Measurements from ENCODE around the gene SEPTIN3. TPM values are rescaled to one million over a fixed set of nuclear protein-coding genes. Genes with fewer than 3 reads are reported as not detected.

The SEPTIN3 gene
- polyA plus RNA-seq, 1 donor from 2014 or later = 167 TPM

GRCh38 chr22:41934284-41935014, 34.8 kb upstream of the SEPTIN3 start:
- no peaks in the 10 kb centered on the region for H3K36me3 ChIP-seq (ENCODE audit: insufficient read depth, low read length)
- H3K27ac ChIP-seq (ENCODE audit: low read length) = no peak overlapping the region
- TF ChIP-seq SMC3 (conservative IDR thresholded peaks at IDR 0.05; ENCODE audit: poor library complexity) (no peak), RAD21 (conservative IDR thresholded peaks at IDR 0.05) (no peak), EP300 (conservative IDR thresholded peaks at IDR 0.05; ENCODE audit: poor library complexity, severe bottlenecking) (no peak), MXI1 (conservative IDR thresholded peaks at IDR 0.05; ENCODE audit: poor library complexity, severe bottlenecking) (no peak), POLR2AphosphoS5 (IDR thresholded peaks at IDR 0.05) (no peak), REST (IDR thresholded peaks at IDR 0.05; ENCODE audit: borderline replicate concordance) (no peak)
- no peak overlapping the region for H3K9ac ChIP-seq (ENCODE audit: low read length)
- H3K9me2 ChIP-seq (ENCODE audit: insufficient read depth, low read length) = no peaks in the 10 kb centered on the region
- H2AFZ ChIP-seq (ENCODE audit: low read depth, low read length) = no peak overlapping the region
- H3K27me3 ChIP-seq (ENCODE audit: insufficient read depth, low read depth, low read length) = no peaks in the 10 kb centered on the region
- no peaks in the 10 kb centered on the region for H4K20me1 ChIP-seq (ENCODE audit: insufficient read depth)
- no peak overlapping the region for H3K4me3 ChIP-seq (ENCODE audit: low read length)
- H3K9me3 ChIP-seq (ENCODE audit: low read length) = no peaks in the 10 kb centered on the region
- H3K4me2 ChIP-seq (ENCODE audit: low read length) = no peak overlapping the region
- H3F3A ChIP-seq (ENCODE audit: insufficient read depth, low read length, poor library complexity, severe bottlenecking) = no peaks in the 10 kb centered on the region
- no peaks in the 10 kb centered on the region for H3K79me2 ChIP-seq (replicated peaks; ENCODE audit: insufficient read depth, low read length)

- Histone ChIP-seq H3K9ac (ENCODE audit: low read length) (no peak overlapping the region), H3K9me3 (ENCODE audit: low read length) (no peaks in the 10 kb centered on the region), H2AFZ (ENCODE audit: low read depth, low read length) (no peak overlapping the region), H3K9me2 (ENCODE audit: insufficient read depth, low read length) (no peaks in the 10 kb centered on the region), H3K36me3 (ENCODE audit: insufficient read depth, low read length) (no peaks in the 10 kb centered on the region), H3K79me2 (replicated peaks; ENCODE audit: insufficient read depth, low read length) (no peaks in the 10 kb centered on the region), H3K27me3 (ENCODE audit: insufficient read depth, low read depth, low read length) (no peaks in the 10 kb centered on the region), H3K4me2 (ENCODE audit: low read length) (no peak overlapping the region), H3F3A (ENCODE audit: insufficient read depth, low read length, poor library complexity, severe bottlenecking) (no peaks in the 10 kb centered on the region), H4K20me1 (ENCODE audit: insufficient read depth) (no peaks in the 10 kb centered on the region), H3K4me3 (ENCODE audit: low read length) (no peak overlapping the region), H3K27ac (ENCODE audit: low read length) (no peak overlapping the region)
- TF ChIP-seq REST (IDR thresholded peaks at IDR 0.05; ENCODE audit: borderline replicate concordance) (no peak), POLR2AphosphoS5 (IDR thresholded peaks at IDR 0.05) (no peak), EP300 (conservative IDR thresholded peaks at IDR 0.05; ENCODE audit: poor library complexity, severe bottlenecking) (no peak), MXI1 (conservative IDR thresholded peaks at IDR 0.05; ENCODE audit: poor library complexity, severe bottlenecking) (no peak), EZH2 (IDR thresholded peaks at IDR 0.05; ENCODE audit: borderline replicate concordance, insufficient read depth, low read length, poor library complexity, severe bottlenecking) (no peak), SMC3 (conservative IDR thresholded peaks at IDR 0.05; ENCODE audit: poor library complexity) (no peak), CTCF (IDR thresholded peaks at IDR 0.05; ENCODE audit: poor library complexity, severe bottlenecking) (no peak), TAF1 (IDR thresholded peaks at IDR 0.05; ENCODE audit: low read depth) (no peak), RAD21 (conservative IDR thresholded peaks at IDR 0.05) (no peak)
Measured at GRCh38 chr22:41935015-41935351, 34.3 kb upstream of the SEPTIN3 start.
